Femur (tissue), 1 donor: ENCODE measurements around the gene XBP1.
"Not testable (repeated sequence)": the region's sequence is repeated elsewhere in the genome, so short reads cannot be mapped to it uniquely, and the experiment has no call there.

Experiments
- DNase-seq: peaks from one replicate; pipeline ENCODE4 v3.0.0-alpha.2; 2017

The XBP1 gene

DNA sequence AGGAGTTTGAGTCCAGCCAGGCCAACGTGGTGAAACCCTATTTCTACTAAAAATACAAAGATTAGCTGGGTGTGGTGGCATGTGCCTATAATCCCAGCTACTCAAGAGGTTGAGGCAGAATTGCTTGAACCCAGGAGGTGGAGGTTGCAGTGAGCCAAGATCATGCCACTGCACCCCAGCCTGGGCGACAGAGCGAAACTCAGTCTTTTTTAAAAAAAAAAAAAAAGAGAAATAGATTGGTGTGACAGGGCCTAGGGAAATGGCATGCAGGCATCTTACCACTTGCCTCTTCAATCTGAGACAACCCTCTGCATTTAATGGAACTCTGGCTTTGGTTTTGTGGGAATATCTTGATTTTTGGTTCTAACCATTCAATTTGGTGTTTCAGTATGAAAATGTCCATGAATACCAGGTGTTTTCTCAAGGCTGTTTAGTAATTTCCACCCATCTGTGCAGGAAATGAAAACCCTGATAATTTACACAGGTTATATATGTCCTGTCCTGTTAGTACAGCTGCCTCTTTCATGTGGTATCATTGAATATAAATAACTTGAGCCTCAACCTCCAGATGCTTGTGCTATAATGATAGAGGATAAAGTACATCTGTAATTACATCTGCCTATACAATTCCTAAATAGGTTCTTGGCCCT lies 8.4 kb downstream of the XBP1 start:
- DNase-seq = no peak

DNA sequence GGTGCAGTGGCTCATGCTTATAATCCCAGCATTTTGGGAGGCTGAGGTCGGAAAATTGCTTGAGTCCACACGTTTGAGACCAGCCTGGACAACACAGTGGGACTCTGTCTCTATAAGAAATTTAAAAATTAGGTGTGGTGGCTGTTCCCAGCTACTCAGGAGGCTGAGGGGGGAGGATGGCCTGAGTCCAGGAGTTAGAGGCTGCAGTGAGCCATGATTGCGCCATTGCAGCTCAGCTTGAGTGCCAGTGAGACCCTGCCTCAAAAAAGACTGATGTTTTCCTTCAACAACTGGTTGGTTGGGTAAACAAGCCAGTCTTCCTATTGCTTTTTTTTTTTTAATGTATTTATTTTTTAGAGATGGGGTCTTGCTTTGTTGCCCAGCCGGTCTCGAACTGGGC lies 9.2 kb downstream of the XBP1 start:
- DNase-seq = no peak

DNA sequence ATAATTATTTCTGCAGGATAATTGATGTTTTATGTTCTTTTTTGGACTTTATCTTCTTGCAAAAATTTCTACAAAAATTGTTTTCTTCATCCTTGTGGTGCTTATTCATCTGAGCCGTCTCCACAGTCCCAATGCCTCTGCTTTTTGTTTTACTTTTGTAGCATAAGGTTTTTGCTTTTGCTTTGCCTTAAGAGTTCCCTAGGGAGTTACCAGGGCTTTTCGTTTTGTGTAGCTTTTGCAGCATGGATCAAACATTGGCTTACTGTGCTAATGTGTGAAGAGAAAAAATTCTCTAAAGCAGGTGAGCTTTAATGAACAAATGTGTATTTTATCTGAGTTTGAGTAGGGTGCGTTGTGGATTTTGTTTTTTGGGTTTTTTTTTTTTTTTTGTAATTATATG lies 11.8 kb downstream of the XBP1 start:
- no peak for DNase-seq

DNA sequence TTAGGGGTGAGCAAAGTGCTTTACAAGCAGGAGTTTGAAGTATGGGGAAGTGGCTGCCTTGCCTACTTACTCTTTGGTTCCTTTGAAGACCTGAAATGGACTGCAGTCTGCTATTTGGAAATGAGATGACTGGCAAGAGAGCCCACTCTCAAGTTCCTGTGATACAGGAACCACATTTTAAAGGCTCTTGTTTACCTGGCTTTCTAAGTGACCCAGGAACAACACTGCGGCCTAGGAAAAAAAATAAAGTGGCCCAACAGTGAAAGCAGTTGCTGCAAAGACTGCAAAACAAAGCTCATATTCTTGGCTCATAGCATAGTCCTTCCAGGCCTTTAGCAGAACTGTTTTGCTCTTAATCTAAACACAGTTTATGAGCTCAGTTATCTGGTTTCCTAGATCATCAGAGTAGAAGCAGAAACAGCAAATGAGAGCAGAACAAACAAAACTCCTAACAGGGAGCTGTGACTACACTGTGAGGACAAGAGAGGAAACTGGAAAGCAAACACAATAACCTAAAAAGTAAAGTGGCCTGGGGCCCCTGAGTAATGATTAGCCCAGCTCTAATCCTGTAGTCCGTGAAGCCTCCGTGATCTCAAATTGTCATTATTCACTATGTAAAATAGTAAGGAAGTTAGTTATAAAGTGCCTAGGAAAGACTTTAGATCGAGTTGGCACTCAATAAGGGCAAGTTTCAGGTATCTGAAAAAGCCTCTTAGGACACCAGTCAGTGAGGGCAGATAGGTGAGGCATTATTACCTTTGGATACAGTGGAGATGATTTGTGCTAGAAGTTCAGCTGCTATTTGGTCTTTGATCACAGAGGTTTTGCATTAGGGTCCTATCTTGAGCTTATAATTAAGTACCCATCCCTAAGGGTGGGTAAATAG lies 16.3 kb downstream of the XBP1 start:
- DNase-seq = no peak

DNA sequence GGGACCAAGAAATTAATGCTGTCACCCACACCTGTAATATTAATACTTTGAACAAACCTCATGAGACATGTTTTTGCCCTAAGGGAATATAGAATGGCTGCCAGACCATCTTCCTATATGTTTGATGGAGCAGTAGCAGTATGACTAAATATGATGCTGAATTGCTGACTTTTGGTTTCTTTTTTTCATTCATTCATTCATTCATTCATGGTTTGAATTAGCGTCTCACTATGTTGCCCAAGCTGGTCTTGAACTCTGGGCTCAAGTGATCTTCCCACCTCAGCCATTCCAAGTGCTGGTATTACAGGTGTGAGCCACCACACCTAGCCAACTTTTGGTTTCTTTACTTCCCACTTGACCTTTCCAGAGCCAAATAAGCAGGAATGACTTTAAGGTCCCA lies 20.1 kb downstream of the XBP1 start:
- no peak for DNase-seq

DNA sequence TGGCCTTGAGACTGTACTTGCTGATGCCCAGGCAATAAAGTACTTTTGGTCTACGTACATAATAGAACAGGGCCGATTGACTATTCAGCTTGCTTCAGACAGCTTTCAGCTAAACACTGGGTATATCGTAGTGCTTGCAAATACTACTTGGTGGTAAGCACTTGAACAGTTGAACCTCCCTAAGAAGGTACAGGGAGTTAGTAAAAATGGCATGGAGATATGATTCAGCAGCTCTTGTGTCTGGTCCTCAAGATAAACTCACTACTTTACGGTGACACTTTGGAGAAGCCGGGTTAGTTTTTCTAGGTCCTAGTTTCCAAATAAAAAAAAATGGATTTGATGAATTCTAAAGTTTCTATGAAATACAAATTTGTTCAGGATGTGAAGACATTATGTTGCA lies 20.5 kb downstream of the XBP1 start:
- no peak for DNase-seq

DNA sequence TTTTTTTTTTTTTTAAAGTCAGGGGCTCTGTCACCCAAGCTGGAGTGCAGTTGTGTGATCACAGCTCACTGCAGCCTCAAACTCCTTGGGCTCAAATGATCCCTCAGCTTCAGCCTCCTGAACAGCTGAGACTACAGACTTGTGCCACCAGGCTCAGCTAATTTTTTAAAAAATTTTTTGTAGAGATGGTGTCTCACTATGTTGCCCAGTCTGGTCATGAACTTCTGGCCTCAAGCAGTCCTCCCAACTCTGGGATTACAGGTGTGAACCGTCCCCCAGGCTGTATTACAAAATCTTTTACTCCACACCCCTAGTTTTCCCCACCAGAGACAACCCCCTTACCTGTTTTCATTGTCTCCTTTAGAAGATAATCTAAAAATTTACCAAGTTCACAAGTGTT lies 26.0 kb downstream of the XBP1 start:
- DNase-seq = no peak

DNA sequence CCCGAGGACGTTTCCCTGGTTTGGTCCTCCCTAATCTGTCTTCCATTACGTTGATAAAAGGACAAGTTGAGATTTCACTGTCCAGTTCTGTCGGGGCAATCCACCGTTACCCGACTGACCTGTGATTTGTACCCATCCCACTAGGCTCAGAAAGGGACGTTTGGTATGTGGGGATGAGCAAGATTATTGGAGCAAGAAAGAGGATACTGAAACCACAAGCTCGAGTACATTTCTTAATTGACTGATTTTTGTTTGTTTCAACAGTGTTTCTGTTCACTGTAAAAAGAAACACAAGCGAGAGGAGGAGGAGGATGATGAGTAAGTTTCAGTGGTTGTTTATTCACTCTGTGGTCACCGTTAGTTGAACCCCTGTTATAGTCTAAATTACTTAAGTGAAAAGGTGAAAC lies 26.9 kb downstream of the XBP1 start:
- DNase-seq = no peak

DNA sequence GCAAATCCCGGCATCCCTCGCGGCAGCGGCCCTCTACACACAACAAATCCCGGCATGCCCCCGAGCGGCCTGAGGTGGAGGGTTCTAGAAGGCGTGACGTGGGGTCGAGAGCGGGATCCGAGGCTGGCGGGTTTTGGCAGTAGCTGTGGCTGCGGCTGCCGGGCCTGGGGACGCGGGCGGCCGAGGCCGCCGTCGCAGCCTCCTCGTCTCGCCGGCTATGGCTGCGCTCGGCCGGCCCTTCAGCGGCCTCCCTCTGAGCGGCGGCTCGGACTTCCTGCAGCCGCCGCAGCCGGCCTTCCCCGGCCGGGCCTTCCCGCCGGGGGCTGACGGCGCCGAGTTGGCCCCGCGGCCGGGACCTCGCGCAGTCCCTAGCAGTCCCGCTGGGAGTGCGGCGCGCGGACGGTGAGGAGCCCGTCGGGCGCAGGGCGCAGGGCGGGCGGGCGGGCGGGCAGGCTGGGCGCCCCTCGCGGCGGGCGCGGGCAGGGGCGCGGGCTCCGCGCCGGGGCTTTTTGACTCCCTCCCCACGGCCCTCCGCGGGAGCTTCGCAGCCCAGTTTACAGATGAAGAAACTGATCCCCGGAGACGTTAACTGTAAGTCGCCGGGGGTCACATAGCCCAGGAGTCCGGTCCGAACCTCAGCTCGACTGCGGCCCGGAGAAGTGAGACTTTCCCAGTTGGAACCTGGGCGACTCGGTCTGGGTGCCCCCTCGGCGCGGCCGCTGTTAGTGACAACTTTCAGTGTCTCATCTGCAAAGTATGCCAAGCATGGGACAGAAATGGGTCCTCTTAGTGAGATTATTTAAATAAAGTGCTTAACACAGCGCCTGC lies 27.5 kb downstream of the XBP1 start, which contains the start of gene CCDC117:
TSS of gene CCDC117 (plus strand) at position 63 of the 828 bp plus-strand sequence. CDS start at position 218, 155 bp downstream.
- DNase-seq = peak; percentile 97

DNA sequence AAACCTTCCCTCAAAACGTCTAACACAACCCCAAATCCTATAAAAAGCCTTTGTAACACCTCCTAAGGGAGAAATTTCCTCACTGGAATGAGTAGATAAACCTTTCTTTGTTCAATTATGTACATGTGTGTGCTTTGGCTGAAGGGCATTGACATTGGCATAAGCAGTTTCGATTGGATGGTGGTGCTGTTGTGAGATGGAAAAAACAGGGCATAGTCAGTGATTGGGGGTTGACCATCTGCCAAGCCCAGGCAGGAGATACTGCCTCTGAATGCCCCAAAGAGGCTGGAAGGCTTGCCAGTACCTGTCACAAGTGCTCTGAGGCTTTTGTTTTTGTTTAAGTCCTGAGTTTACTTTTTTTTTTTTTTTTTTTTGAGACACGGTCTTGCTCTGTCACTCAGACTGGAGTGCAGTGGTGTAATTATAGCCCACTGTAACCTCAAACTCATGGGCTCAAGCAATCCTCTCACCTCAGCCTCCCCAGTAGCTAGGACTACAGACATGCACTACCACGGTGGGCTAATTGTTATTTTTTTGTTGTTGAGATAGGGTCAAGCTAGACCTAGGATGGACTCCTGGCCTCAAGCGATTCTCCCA lies 29.1 kb downstream of the XBP1 start:
- DNase-seq = no peak

DNA sequence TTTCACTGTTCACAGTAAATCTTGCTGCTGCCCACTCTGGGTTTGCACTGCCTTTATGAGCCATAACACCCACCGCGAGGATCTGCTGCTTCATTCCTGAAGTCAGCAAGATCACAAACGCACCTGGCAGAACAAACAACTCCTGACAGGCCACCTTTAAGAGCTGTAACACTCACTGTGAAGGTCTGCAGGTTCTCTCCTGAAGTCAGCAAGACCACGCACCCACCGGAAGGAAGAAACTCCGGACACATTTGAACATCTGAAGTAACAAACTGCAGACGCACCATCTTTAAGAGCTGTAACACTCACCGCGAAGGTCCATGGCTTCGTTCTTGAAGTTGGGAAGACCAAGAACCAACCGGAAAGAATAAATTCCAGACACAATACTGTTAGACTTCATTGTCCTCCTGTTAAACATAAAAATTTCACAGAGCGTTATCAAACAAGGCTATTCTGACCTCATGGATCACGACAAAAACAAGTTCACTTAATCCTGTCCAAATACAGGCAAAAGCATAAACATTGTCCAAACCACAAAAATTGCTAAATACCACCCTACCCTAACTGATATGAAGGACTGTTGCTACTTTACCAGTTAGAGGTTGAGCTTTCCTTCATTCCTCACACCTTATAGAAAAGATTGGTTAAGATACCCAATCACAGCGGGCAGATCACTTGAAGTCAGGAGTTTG lies 30.8 kb downstream of the XBP1 start:
- no peak for DNase-seq

DNA sequence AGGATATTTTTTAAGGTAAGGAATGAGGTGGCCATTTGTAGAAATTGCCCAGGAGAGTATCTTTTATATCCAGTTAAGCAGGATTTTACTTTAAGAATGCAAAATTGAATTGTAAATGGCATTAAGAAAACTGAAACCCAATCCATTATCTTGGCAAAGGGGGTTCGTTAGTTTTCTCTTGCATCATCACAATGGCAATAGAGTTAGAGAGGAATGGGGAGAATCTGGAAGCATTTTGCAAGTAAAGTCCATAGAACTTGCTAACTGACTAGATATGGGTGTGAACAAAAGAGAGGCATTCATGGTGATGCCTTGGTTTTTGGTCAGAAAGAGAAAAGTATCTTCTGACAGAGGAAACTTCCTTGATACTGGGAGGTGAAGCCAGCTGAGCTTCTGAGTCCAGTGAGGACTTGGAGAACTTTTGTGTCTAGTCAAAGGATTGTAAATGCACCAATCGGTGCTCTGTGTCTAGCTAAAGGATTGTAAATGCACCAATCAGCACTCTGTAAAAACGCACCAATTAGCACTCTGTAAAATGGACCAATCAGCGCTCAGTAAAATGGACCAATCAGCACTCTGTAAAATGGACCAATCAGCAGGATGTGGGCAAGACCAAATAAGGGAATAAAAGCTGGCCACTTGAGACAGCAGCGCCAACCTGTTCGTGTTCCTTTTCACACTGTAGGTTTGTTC lies 31.5 kb downstream of the XBP1 start:
- no peak for DNase-seq

DNA sequence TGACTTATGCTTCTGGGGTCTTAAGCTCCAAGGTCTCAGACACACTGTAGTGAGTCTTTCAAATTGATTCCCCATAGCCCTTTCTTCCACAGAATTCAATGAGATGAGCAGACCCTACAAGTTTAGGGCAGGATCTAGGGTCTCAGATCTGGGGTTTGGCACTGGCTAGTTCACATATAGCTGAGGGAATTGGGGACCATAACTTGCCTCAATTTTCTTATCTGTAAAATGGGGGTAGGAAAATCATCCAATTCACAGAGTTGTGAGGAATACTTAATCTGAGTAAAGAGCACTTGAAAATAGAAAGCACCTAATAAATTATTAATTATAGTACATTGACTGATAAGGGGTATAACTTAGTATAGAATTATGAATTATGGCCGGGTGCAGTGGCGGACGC lies 33.7 kb downstream of the XBP1 start:
- no peak for DNase-seq

DNA sequence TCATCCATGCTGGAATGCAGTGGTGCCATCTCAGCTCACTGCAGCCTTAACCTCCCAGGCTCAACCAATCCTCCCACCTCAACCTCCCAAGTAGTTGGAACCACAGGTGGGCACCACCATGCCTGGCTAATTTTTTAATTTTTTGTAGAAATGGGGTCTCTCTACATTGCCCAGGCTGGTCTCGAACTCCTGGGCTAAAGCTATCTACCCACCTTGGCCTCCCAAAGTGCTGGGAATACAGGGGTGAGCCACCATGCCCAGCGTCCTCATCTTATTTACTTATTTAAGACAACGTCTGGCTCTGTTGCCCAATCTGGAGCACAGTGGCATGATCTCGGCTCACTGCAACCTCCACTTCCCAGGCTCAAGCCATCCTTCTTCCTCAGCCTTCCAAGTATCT lies 38.4 kb downstream of the XBP1 start:
- DNase-seq = not testable (repeated sequence)

DNA sequence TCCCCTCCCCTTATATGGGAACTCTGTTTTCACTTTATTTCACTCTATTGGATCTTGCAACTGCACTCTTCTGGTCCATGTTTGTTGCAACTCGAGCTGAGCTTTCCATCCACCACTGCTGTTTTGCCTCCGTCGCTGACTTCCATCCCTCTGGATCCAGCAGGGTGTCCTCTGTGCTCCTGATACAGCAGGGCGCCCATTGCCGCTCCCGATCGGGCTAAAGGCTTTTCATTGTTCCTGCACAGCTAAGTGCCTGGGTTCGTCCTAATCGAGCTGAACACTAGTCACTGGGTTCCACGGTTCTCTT lies 39.0 kb downstream of the XBP1 start:
- DNase-seq = no peak

DNA sequence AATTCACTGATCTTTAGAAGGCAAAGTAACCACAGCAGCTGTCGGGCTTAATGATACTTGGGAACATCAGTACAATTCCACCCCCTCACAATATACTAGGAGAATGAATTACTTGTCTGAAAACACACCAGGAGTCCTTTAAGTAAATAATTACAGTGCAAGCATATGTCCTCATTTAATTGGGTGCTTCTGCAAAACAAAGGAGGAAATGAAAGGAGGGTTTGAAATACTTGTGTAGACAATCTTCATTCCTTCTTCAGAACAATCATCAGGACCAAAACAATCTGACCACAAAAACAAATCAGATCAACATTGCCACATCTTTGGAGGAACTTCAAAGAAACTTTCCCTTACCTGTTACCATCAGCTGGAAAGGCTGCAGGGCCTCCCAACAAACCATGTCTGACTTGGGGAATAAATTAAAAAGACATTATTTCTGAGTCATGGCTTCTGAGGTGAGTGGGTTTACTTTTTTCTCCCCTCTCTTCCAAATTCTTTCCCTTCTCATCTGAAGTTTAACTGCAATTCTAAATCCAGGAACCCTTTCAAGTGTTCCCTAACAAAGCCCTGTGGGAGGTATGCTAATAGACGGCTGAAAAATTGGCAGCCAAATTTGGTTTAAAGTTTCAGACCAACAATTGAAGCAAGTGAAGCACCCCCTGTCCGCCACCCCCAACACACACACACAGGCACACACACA lies 40.4 kb downstream of the XBP1 start:
- no peak for DNase-seq

DNA sequence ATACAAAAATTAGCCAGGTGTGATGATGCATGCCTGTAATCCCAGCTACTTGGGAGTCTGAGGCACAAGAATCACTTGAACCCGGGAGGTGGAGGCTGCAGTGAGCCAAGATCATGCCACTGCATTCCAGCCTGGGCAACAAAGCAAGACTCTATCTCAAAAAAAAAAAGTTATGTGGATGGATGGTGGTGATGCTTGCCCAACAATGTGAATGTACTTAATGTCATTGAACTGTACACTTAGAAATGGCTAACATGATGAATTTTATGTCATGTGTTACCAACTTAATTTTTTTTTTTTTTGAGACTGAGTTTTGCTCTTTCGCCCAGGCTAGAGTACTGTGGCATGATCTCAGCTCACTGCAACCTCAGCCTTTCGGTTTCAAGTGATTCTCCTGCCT lies 45.9 kb downstream of the XBP1 start:
- DNase-seq = not testable (repeated sequence)

DNA sequence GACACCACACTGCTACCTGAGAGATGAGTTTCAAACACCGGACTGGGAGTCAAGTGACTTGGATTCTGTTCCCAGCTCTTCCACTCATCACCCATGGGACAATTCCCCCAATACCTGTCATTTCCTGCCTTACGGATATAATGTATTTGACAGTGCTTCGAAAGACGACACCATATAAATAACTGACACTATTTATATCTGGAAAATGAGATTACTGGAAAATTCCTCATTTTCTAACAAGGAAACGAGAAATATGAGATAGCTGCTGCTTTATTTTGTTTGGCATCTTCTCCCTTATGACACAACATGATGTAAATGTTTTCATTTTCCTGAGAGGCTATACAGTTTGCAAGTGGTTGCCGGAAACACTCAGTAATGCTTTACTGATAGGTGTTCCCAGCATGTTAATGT lies 49.9 kb downstream of the XBP1 start:
- no peak for DNase-seq
